GF-D8 (cell line): Measurements from ENCODE around the gene PTPRD.

ENCODE experiments used
- DNase-seq: peaks from one replicate; lab custom pipeline; 2025; lab: John Stamatoyannopoulos, UW

The PTPRD gene

DNA sequence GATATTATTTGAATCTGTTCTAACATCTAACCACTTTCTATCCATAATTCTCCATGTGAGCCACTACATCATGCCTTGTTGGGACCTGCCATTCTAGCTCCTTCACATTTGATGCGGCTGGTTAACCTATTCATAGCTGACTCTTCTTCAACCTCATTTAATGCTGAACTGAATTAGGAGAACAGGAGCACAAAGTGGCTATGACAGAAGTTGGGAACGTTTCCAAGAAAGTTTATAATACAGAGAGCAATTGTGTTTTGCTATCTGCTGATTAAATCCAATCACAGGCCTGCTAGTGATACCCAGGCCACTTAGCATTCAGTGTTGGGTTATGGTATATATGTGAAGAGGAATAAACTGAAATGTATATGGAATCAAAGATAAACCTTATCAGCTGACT is 440.3 kb downstream of the PTPRD start:
- DNase-seq, result no peak

DNA sequence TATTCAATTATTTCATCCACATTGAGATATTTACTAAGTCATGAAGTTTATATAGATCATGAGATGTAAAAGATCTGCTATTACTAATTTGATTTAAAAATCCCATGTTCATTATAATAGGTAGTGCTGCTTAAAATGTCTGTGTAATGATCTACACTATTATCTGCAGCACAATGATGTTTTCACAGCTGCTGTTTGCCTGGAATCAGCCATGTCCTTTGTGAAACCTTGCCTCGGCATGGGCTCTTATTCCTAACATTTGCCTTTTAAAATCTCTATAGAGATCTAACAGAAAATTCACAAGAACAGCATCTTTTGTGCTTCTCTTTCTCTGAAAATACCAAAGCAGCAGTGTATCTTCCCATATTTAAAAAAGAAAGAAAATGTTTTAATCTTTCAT is 444.6 kb downstream of the PTPRD start:
- no peak for DNase-seq

DNA sequence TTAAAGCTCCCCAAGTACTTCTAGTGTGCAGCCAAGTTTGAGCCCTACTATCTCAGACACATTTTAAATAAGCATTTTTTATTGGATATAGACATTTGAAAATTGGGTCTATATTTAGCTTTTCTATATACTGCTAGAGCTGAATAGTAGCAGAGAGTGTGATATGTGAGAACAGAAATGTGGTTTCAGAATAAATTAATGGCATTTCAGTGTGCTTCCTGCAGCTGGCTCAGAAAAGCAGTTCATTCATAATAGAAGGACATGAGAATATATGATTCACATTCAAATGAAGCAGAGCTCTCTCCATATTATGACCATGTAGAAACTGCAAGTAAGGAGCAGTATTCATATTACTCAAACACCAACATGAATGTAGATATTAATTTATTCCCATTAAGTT is 464.0 kb downstream of the PTPRD start:
- DNase-seq, result no peak

DNA sequence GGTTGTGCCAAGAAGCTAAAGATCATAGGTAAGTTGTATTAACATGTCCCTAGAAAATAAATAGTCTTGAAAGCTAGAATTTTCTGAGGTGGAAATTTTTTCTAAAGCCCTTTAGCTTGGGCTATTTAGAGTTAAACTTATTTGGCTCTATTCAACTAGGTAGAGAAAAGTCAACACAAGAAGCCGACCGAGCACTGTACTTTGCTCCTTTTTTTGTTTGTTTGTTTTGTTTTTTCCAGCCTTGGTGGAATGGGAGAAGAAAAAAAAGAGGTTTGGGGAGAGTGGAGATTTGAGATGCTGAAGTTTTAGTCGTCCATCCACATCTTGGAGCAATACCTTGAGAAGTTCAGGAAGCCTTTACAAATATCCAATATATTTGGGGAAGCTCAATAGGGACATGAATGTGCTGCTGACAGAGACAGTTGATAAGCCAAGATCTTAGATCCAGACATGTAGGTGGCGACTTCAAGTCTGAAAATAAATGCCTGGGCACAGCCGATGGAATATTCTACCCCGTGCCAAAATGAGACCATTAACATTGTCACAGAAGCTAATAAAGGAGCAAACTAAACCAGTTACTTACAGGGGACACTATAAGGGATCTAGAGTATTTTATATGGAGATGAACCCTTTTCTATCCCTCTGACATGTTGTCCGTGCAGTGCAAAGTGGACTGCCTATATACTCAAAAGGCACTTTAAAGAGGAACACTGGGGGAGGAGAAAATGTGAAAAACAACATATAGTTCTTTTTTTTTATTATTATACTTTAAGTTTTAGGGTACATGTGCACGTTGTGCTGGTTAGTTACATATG is 466.1 kb downstream of the PTPRD start:
- DNase-seq, result no peak

DNA sequence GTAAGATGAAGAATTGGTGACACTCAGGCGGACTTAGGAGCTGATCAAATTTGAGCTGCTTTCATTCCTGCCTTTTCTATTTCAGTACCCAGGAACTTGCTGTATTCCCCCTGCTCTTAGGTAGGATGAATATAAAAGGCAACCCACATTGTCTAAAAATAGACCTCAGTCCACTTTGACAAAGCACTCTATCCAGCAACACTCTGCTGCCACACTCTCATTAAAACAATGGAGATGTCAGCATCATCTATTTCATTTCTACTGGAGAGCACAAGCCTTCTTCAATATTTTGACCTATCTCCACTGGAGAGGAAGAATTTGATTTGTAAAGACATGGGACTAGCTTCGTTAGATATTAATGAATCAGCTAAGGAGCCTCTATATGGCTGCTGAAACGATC is 468.4 kb downstream of the PTPRD start:
- DNase-seq, result no peak

DNA sequence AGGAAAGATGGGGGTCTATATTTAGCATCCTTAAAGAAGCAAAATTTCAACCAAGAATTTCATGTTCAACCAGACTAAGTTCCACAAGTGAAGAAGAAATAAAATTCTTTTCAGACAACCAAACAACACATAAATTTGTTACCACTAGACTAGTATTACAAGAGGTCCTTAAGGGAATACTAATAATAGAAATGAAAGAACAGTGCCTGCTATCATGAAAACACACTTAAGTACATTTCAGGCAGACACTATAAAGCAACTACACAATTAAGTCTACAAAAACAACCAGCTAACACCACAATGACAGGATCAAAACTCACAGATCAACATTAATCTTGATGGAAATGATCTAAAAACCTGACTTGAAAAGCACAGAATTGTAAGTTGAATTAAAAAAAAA is 477.2 kb downstream of the PTPRD start:
- no peak for DNase-seq

DNA sequence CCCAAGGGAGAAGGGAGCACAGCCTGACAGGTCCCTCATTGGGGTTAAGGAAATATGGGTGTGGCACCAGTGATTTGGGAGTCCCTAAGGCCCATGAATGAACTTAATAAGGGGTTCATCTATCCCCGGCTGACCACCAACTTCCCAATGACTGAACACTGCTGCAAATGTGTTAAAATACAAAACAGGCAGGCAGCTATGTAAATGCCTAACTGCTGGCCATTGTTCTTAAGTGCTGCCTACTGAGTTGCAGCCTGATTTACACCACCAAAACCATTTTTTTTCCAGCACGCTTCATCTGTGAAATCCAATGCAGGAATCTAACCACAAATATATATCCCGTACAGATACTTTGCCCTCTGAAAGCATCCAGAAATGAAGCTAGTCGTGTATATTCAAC is 478.5 kb downstream of the PTPRD start:
- no peak for DNase-seq

DNA sequence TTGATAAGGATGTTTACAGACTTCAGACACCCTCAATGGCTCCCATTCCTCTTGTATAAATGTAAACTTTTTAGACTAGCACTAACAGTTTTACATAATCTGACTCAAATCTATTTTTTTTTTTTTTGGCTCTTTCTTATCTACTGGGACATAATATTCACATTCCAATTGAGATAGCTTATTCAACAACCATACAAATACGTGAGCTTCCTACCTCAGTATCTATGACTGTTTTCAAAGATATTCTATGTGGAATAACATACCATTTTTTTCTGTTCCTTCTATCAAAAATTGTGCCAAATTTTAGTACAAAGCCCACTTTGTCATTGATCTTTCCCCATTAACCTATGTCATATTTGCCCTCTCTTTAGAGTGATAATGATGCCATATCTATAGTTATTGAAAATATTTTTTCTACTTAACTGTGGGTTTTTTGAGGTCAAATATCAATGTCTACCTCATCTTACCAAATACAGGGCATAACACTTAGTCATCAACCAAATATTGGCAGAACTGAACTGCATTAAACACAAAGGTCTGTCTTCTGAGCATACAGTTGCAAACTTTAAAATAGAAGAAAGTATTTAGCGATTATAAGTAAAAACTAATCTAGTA is 482.6 kb downstream of the PTPRD start:
- DNase-seq, result no peak

DNA sequence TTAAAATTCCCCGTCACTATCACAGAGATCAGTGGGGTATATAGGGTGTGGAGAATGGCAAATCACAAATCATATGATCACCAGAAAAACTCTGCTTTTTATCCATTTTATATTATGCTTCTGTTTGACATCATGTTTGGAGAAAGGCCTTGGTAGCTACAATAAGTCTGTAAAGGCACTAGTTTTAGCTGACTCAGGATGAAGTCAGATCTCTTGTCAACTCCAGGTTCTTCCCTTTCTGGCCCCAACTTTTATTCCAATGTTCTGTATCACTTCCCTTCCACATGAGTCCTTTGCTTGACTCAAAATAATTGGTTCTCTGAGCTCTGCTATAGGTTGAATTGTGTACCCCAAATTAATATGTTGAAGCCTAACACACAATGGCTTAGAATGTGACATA is 484.9 kb downstream of the PTPRD start:
- no peak for DNase-seq

DNA sequence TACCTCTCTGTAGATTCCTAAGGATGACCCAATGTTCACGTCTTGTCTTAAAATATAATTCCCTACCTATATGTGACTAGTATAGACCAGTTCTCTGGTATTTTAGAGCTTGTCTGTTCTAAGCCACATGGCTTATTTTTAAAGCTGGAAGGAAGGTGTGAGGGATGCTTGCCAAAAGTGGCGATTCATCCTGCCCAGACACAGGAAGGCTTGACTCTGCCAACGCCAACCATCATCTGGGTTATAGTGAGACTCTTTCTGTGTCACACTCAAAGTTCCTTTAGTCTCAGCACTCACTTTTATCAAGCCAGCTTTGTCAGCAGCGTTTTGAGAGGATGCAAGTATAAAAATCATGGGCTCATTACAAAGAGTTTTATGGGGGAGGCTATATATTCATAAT is 500.0 kb downstream of the PTPRD start:
- no peak for DNase-seq

DNA sequence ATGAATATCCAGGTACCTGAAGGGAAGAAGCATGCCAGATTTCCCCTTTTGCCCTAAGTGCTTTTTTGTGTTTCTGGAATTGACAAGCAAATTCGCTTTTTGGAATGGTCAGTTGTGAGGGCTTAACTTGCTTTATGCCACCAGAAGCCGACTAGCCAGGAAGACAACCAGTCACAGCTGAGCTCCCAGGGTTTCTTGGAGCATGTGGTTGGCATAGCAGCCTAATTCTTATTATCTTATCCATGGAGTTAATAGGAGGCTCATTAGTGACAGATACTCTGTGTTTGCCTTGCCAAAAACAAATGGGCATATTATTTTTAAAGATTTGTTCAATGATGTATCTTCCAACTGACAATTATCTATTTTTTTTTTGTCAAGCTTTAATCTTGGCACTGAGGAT is 500.7 kb downstream of the PTPRD start:
- DNase-seq, result no peak

DNA sequence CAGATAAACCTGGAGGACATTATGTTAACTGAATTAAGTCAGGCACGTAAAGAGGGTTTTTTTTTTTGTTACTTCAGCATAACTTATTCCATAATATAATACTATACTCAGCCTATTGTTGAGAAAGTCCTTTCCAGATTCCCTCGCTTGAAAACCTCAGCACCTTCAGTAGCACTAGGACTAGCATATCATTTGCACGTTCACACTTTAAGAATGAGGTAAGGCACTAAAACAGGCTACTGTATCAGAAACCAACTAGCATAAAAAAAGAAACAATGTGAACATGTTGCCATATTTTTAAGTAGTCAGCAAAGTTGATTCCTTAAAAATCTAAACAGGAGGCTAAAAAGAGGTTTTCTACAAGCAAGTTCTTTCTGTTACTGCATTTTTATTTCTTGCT is 504.0 kb downstream of the PTPRD start:
- no peak for DNase-seq

DNA sequence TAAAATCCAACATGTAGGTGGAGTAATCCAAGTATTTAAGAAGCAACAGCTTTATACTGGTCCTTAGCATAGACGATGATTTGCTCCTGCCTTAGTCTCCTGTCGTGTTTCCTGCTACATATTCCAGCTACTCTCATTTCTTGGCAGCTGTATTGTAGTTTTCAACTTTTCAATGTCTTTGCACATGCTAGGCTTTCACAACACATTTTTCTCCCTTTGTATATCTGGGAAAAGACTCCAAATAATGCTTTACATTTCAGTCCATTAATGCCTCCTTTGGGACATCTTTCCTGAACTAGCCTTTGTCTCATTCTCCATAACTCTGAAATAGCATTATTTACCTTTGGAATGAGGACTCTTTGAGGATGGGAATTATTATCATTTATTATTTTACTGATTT is 508.0 kb downstream of the PTPRD start:
- DNase-seq, result no peak

DNA sequence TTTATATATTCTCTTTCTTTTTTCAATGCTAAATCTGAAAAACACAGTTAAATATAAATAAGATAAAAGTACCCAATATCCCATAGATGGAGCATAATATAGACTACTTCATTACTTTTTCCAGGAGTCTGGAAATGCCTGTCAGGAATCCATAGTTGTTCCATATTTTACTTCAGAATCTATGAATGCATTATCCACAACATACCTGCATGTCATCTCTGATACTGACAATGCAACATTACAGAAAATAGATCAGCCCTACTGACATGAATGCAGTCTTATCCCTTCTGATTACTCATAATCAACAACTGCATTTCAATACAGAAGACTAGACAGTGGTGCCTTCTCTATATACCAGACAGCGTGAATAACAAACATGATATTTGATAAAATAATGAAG is 517.6 kb downstream of the PTPRD start:
- DNase-seq, result no peak

DNA sequence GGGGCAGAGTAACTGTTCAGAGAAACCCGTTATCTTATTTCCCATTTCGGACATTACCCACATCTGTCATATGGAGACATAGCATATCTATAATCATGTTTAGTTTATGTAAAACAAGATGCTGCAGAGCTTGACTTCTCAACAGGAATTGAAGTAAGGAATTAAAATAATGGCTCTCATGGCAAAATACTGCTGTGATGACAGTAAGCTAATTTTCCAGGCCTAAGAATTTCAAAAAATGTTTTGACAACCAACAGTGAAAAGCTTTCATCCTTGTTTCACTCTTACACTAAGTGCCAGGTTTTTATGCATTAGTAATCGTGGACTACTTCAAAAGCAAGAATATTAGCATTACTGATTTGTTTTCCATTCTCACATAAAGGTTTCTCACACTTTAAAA is 518.2 kb downstream of the PTPRD start:
- no peak for DNase-seq

DNA sequence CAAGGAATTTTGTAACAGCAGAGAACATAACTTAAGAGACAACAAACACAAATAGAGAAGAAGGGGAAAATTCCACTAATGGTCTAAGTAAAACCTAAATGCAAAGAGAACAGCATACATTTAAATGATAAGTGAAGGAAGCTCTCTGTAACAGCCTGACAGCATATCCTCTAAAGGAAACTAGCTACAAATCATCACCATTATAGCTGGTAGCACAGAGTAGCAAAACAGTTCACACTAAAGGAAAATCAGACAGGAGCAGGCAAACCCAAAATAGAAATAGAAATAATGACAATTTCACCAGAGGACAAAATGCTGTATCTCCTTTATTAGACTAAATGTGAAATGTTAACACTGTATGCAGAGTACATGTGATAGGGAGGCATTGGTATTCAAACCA is 532.8 kb downstream of the PTPRD start:
- no peak for DNase-seq

DNA sequence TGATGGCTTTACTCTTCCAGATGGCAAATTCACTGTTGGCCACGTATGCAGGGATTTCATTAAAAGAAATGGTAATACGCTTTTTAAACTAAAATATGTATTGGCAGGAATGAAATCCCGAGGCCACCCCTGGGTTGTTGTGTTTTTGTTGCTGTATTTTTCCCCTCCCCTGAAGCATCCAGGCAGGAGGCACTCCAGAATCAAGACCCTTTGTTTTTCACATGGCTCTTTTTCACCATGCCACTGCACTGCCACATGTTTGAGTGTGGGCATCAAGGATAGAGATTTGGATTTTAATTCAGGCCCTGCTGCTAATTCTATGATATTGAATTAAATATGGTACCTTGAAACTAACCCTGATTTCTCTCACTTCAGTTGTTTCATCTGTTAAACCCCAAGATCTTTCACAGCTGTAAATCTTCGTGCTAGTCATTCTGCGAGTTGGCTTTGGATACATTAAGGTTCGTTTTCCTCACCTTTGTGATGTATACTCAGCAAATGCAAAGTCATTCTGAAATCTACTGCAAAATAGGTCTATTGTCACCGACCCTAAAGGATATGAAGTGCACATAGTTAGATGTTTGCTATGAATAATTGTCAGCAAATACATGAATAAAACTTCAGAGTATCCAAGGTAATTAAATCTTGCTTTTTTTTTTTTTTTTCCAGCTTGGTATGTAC is 533.4 kb downstream of the PTPRD start:
- no peak for DNase-seq

DNA sequence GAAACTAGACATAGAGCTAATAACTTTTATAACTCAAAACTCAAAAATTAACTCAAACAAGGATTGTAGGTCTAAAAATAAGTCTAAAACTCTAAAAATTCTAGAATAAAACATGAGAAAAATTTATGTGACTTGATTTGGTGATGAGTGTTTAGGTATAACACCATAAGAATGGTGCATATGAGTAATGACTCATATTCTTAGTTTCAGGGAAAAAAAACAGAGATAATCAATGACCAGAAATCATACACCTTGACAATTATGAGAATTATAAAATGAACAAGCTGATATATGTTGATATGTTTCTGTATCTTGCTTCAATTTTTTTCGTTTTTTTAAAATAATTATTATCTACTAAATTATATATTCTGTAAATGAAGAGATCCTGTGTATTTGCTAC is 541.2 kb downstream of the PTPRD start:
- no peak for DNase-seq

DNA sequence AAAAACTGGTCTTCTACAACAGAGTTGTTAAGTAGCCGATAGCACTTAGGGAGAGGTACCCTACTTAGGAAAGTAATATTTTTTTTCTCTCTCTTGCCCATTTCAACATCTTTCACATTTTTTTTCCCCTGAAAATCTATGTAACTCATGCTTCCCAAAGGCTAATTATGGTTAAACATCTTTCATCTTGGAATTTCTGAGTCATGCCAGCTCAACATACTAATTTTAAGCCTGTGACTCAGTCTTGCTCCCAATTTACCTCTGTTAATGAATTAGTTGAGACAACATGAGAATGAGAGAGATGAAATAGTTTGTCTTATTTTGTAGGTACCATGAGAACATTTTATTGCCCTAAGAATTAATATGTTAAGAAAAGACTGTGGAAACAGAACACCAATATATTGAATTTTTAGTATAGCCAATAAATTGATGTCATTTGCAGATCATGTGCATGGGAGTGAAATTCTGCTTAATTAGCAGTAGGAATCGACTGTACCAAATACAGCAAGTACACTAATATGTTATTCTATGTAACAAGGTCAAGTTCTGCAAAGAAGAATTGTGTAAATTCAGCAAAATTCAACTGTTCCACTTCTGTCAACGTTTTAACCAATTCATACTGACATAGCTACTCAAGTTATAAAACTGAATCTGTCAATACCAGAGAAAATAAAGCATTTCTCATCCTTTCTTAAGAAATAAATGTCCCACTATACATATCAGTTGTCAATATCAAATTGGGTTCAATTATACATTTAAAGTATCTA is 550.0 kb downstream of the PTPRD start:
- DNase-seq, result no peak

DNA sequence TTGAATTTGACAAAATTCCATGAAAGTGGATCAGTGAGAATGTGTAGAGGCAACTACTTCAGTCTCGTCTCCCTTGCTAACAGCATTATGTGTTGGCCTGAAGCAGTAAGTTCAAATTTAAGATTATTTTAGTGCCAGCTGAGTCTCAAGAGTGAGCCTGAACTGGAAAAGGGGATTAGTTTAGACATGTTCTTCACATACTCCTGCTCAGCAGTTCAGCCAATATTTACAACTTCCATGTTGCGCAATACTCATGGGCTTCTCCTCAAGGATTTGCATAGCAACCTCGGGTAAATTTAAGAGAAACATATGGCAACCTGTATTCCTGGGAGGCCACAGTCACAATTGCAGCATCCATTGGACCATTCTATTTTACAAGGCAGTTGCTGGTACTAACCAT is 553.8 kb downstream of the PTPRD start:
- DNase-seq, result no peak

DNA sequence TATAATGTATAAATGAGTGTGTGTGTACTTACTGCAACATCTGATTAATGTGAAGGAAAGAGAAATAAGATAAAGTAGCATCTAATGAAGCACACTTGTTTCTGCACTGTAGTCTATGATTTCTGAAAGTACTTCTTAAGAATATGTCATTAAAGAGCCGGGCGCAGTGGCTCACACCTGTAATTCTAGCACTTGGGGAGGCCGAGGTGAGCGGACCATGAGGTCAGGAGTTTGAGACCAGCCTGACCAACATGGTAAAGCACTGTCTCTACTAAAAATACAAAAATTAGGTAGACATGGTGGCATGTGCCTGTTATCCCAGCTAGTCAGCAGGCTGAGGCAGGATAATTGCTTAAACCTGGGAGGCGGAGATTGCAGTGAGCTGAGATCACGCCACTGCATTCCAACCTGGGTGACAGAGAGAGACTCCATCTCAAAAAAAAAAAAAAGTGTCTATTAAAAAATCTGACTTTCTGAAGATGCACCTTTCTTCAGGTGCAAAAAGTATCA is 556.9 kb downstream of the PTPRD start:
- no peak for DNase-seq

DNA sequence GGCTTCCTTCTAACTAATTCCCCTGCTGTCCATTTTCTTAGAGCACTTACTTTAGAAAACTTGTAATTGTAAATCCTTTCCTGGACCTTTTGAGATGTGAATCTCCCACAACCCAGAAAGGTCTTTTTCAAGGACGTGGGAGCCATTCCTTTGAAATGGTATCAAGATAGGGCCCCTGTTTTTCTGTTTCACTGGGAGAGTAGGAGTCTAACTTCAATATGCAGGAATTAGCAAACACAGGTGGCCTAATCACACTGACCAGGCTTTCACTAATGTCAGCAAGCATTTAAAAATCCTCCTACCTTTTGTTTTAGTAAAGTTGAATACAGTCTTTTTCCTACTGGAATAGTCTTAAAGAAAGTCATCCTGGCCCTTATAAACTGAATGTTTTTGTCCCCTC is 558.3 kb downstream of the PTPRD start:
- no peak for DNase-seq
